WTC11 (cell line): Measurements from ENCODE around the gene RAB10. TPM values are rescaled to one million over a fixed set of nuclear protein-coding genes. Genes with fewer than 3 reads are reported as not detected.

Experiments used
- ATAC-seq: fragments of 200-7000 bp; cut with Tn5 transposase; 2 replicates; pipeline ENCODE4 v1.10.0; 2021; ENCODE audit warnings: mild to moderate bottlenecking, moderate library complexity
- CTCF ChIA-PET: fragments of 300-600 bp; sonication (Branson Sonifier 250); formaldehyde crosslinking; loops from one replicate; lab custom pipeline; 2021; ENCODE audit warnings: antibody characterized with exemption; lab: Charles Lee
- POLR2A ChIA-PET: fragments of 350-600 bp; sonication (Branson Sonifier 250); formaldehyde crosslinking; loops from one replicate; lab custom pipeline; 2021; ENCODE audit warnings: antibody characterized with exemption; lab: Charles Lee
- DNase-seq: peaks from one replicate; pipeline ENCODE4 v3.0.0; 2021; ENCODE audit warnings: low spot score
- H3K27ac Mint-ChIP-seq: 2 replicates; pipeline ENCODE4 v1.8.0; 2021; ENCODE audit warnings: mixed read lengths
- H3K27me3 Mint-ChIP-seq: 2 replicates; pipeline ENCODE4 v1.8.0; 2021; ENCODE audit warnings: low read depth, mild to moderate bottlenecking, moderate library complexity, mixed read lengths
- H3K36me3 Mint-ChIP-seq: 2 replicates; pipeline ENCODE4 v1.8.0; 2021; ENCODE audit warnings: mixed read lengths
- H3K4me1 Mint-ChIP-seq: 2 replicates; pipeline ENCODE4 v1.8.0; 2022; ENCODE audit warnings: mixed read lengths
- H3K4me3 Mint-ChIP-seq: 2 replicates; pipeline ENCODE4 v1.8.0; 2021; ENCODE audit warnings: mild to moderate bottlenecking, moderate library complexity, mixed read lengths
- H3K9me3 Mint-ChIP-seq: 2 replicates; pipeline ENCODE4 v1.8.0; 2021; ENCODE audit warnings: mixed read lengths
- ATF1 ChIP-seq: sonication (generic); formaldehyde crosslinking; IDR thresholded peaks from 2 replicates; pipeline ENCODE4 v1.8.1; 2023; ENCODE audit warnings: mild to moderate bottlenecking, moderate library complexity, missing genetic modification reagents
- EMX1 ChIP-seq: fragments of 250-450 bp; sonication (Bioruptor Pico); IDR thresholded peaks from 2 replicates; pipeline ENCODE4 v1.8.0; 2021; ENCODE audit warnings: mild to moderate bottlenecking
- GRHL2 ChIP-seq: fragments of 250-450 bp; sonication (Bioruptor Pico); IDR thresholded peaks from 2 replicates; pipeline ENCODE4 v1.8.0; 2022; ENCODE audit warnings: mild to moderate bottlenecking, moderate library complexity; ENCODE audit not compliant: insufficient replicate concordance, severe bottlenecking
- GTF2I ChIP-seq: fragments of 250-450 bp; sonication (Bioruptor Pico); conservative IDR thresholded peaks from 2 replicates; pipeline ENCODE4 v1.4.0; 2021; ENCODE audit warnings: mild to moderate bottlenecking
- MXD4 ChIP-seq: fragments of 250-450 bp; sonication (Bioruptor Pico); IDR thresholded peaks from 2 replicates; pipeline ENCODE4 v1.8.0; 2021; ENCODE audit warnings: mild to moderate bottlenecking, moderate library complexity, borderline replicate concordance
- MYBL2 ChIP-seq: sonication (generic); formaldehyde crosslinking; IDR thresholded peaks from 2 replicates; pipeline ENCODE4 v1.8.1; 2023; ENCODE audit warnings: mild to moderate bottlenecking, moderate library complexity, missing genetic modification reagents
- NFATC4 ChIP-seq: fragments of 250-450 bp; sonication (Bioruptor Pico); IDR thresholded peaks from 2 replicates; pipeline ENCODE4 v1.9.0; 2021; ENCODE audit warnings: mild to moderate bottlenecking
- NR1H2 ChIP-seq: sonication (generic); formaldehyde crosslinking; IDR thresholded peaks from 2 replicates; pipeline ENCODE4 v1.9.0; 2021; ENCODE audit warnings: mild to moderate bottlenecking, moderate library complexity, missing genetic modification reagents
- OVOL2 ChIP-seq: fragments of 250-450 bp; sonication (Bioruptor Pico); IDR thresholded peaks from 2 replicates; pipeline ENCODE4 v1.9.0; 2021; ENCODE audit warnings: mild to moderate bottlenecking, borderline replicate concordance
- PRRX2 ChIP-seq: fragments of 250-450 bp; sonication (Bioruptor Pico); IDR thresholded peaks from 2 replicates; pipeline ENCODE4 v1.8.0; 2021; ENCODE audit warnings: mild to moderate bottlenecking
- RELA ChIP-seq: sonication (generic); formaldehyde crosslinking; IDR thresholded peaks from 2 replicates; pipeline ENCODE4 v1.8.1; 2022; ENCODE audit warnings: missing genetic modification reagents, mild to moderate bottlenecking, borderline replicate concordance
- SMAD4 ChIP-seq: sonication (generic); formaldehyde crosslinking; IDR thresholded peaks from 2 replicates; pipeline ENCODE4 v1.8.0; 2022; ENCODE audit warnings: mild to moderate bottlenecking, missing genetic modification reagents
- SOX15 ChIP-seq: fragments of 250-450 bp; sonication (Bioruptor Pico); IDR thresholded peaks from 2 replicates; pipeline ENCODE4 v1.9.0; 2021; ENCODE audit warnings: mild to moderate bottlenecking
- STAT6 ChIP-seq: sonication (generic); formaldehyde crosslinking; conservative IDR thresholded peaks from 2 replicates; pipeline ENCODE4 v1.8.1; 2023; ENCODE audit warnings: mild to moderate bottlenecking, low read depth, missing genetic modification reagents, moderate library complexity
- ZNF416 ChIP-seq: fragments of 250-450 bp; sonication (Bioruptor Pico); IDR thresholded peaks from 2 replicates; pipeline ENCODE4 v1.9.0; 2021; ENCODE audit warnings: mild to moderate bottlenecking, inconsistent platforms
- total RNA-seq: library from RNA; stranded (reverse); gene quantifications from 3 replicates; pipeline ENCODE4 v1.2.3, GENCODE V29; 2021
- TF ChIP-seq, protein P1 (sequence below): sonication (generic); formaldehyde crosslinking; IDR thresholded peaks from 2 replicates; pipeline ENCODE4 v1.8.1; 2023; ENCODE audit warnings: mild to moderate bottlenecking, missing genetic modification reagents, moderate library complexity
- TF ChIP-seq, protein P2 (sequence below): sonication (generic); formaldehyde crosslinking; IDR thresholded peaks from 2 replicates; pipeline ENCODE4 v1.8.1; 2023; ENCODE audit warnings: mild to moderate bottlenecking, missing genetic modification reagents, moderate library complexity
- TF ChIP-seq, protein P3 (sequence below): sonication (generic); formaldehyde crosslinking; IDR thresholded peaks from 2 replicates; pipeline ENCODE4 v1.8.1; 2023; ENCODE audit warnings: mild to moderate bottlenecking, missing genetic modification reagents
- TF ChIP-seq, protein P4 (sequence below): fragments of 250-450 bp; sonication (Bioruptor Pico); IDR thresholded peaks from 2 replicates; pipeline ENCODE4 v1.9.0; 2021; ENCODE audit warnings: moderate library complexity, mild to moderate bottlenecking, inconsistent platforms, borderline replicate concordance

Gene RAB10
- total RNA-seq, 1 experiment from 2014 or later, result 127 TPM

GRCh38 chr2:26017464-26018183, 16.3 kb upstream of the RAB10 start:
- Mint-ChIP-seq H3K36me3 (no peaks in the 10 kb centered on the region), H3K9me3 (no peaks in the 10 kb centered on the region), H3K27ac (peak overlapping the region; percentile 42; the same call in 1 of the 2 replicates), H3K4me3 (no peak overlapping the region), H3K27me3 (no peaks in the 10 kb centered on the region), H3K4me1 (peaks cover 10% of the 10 kb centered on the region)
- TF ChIP-seq PRRX2 (CRISPR knock-in tag), result no peak
- TF ChIP-seq, protein P1, sequence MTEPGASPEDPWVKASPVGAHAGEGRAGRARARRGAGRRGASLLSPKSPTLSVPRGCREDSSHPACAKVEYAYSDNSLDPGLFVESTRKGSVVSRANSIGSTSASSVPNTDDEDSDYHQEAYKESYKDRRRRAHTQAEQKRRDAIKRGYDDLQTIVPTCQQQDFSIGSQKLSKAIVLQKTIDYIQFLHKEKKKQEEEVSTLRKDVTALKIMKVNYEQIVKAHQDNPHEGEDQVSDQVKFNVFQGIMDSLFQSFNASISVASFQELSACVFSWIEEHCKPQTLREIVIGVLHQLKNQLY (CRISPR knock-in tag), result no peak
- TF ChIP-seq STAT6 (CRISPR knock-in tag), result no peak
- no peak for TF ChIP-seq SOX15 (CRISPR knock-in tag)
- no peak for TF ChIP-seq GRHL2
- TF ChIP-seq, protein P2, sequence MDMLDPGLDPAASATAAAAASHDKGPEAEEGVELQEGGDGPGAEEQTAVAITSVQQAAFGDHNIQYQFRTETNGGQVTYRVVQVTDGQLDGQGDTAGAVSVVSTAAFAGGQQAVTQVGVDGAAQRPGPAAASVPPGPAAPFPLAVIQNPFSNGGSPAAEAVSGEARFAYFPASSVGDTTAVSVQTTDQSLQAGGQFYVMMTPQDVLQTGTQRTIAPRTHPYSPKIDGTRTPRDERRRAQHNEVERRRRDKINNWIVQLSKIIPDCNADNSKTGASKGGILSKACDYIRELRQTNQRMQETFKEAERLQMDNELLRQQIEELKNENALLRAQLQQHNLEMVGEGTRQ (CRISPR knock-in tag), result no peak
- TF ChIP-seq, protein P3, sequence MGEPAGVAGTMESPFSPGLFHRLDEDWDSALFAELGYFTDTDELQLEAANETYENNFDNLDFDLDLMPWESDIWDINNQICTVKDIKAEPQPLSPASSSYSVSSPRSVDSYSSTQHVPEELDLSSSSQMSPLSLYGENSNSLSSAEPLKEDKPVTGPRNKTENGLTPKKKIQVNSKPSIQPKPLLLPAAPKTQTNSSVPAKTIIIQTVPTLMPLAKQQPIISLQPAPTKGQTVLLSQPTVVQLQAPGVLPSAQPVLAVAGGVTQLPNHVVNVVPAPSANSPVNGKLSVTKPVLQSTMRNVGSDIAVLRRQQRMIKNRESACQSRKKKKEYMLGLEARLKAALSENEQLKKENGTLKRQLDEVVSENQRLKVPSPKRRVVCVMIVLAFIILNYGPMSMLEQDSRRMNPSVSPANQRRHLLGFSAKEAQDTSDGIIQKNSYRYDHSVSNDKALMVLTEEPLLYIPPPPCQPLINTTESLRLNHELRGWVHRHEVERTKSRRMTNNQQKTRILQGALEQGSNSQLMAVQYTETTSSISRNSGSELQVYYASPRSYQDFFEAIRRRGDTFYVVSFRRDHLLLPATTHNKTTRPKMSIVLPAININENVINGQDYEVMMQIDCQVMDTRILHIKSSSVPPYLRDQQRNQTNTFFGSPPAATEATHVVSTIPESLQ (CRISPR knock-in tag), result no peak
- no peak for TF ChIP-seq EMX1
- TF ChIP-seq NFATC4 (CRISPR knock-in tag), result no peak
- TF ChIP-seq MYBL2 (CRISPR knock-in tag), result no peak
- no peak for TF ChIP-seq OVOL2
- no peak for TF ChIP-seq MXD4 (CRISPR knock-in tag)
- TF ChIP-seq GTF2I, result no peak
- TF ChIP-seq, protein P4, sequence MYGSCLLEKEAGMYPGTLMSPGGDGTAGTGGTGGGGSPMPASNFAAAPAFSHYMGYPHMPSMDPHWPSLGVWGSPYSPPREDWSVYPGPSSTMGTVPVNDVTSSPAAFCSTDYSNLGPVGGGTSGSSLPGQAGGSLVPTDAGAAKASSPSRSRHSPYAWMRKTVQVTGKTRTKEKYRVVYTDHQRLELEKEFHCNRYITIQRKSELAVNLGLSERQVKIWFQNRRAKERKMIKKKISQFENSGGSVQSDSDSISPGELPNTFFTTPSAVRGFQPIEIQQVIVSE (CRISPR knock-in tag), result no peak
- no peak for TF ChIP-seq ATF1 (CRISPR knock-in tag)
- TF ChIP-seq SMAD4 (CRISPR knock-in tag), result no peak
- TF ChIP-seq NR1H2 (CRISPR knock-in tag), result no peak
- no peak for TF ChIP-seq ZNF416 (CRISPR knock-in tag)
- TF ChIP-seq RELA (CRISPR knock-in tag), result no peak
- ChIA-PET POLR2A (interaction anchor here (1.0 kb wide), 2 partner anchors 16 to 139 kb away, joined by 3 read pairs; partner anchors contain the start of genes ASXL2 and RAB10), CTCF (interaction anchor here (0.7 to 1.0 kb wide), 3 partner anchors 20 to 128 kb away, joined by 3 to 5 read pairs (median 4); no protein-coding TSS in a partner anchor)
- DNase-seq, result no peak
- no peak for ATAC-seq
